Fibroblast of skin of abdomen (primary cell): Measurements from ENCODE around the gene NEUROD2.
"Not testable (repeated sequence)": the region's sequence is repeated elsewhere in the genome, so short reads cannot be mapped to it uniquely, and the experiment has no call there.

Source experiments
- DNase-seq: peaks from one replicate; pipeline ENCODE4 v3.0.0-alpha.2; 2013

NEUROD2 gene

GRCh38 chr17:39601758-39602532 lies 5.8 kb downstream of the NEUROD2 start:
- no peak for DNase-seq

GRCh38 chr17:39600997-39601597 lies 6.6 kb downstream of the NEUROD2 start:
- no peak for DNase-seq

GRCh38 chr17:39600288-39600996 lies 7.3 kb downstream of the NEUROD2 start:
- no peak for DNase-seq

- DNase-seq: no peak
These were observed 8.0 kb downstream of the NEUROD2 start for GRCh38 chr17:39599665-39600231.

GRCh38 chr17:39599004-39599664 lies 8.6 kb downstream of the NEUROD2 start:
- no peak for DNase-seq

GRCh38 chr17:39598630-39599003 lies 9.1 kb downstream of the NEUROD2 start:
- no peak for DNase-seq

GRCh38 chr17:39598047-39598481 lies 9.7 kb downstream of the NEUROD2 start:
- no peak for DNase-seq

- no peak for DNase-seq
These were observed 10.2 kb downstream of the NEUROD2 start for GRCh38 chr17:39597372-39598046.

- DNase-seq: no peak
These were observed 11.0 kb downstream of the NEUROD2 start for GRCh38 chr17:39596543-39597267.

GRCh38 chr17:39595928-39596510 lies 11.7 kb downstream of the NEUROD2 start:
- DNase-seq: no peak

GRCh38 chr17:39595294-39595693 lies 12.4 kb downstream of the NEUROD2 start:
- no peak for DNase-seq

GRCh38 chr17:39593371-39593770 lies 14.3 kb downstream of the NEUROD2 start:
- no peak for DNase-seq

- peak; percentile 37 for DNase-seq
These were observed 15.5 kb downstream of the NEUROD2 start for GRCh38 chr17:39591958-39592954.

- DNase-seq: not testable (repeated sequence)
These were observed 17.5 kb downstream of the NEUROD2 start for GRCh38 chr17:39590180-39590579.

GRCh38 chr17:39582658-39583057 lies 25.1 kb downstream of the NEUROD2 start:
- DNase-seq: no peak

- no peak for DNase-seq
These were observed 26.0 kb downstream of the NEUROD2 start for GRCh38 chr17:39581759-39582085.

- no peak for DNase-seq
These were observed 26.5 kb downstream of the NEUROD2 start for GRCh38 chr17:39581071-39581758.

- no peak for DNase-seq
These were observed 27.6 kb downstream of the NEUROD2 start for GRCh38 chr17:39580082-39580468.
